ENCODE data around the gene OCA2. TPM values are rescaled to one million over a fixed set of nuclear protein-coding genes. Genes with fewer than 3 reads are reported as not detected.

Gene OCA2
- polyA plus RNA-seq, 1 donor (not counting 4 experiments of a cell fraction or from before 2014, with no cell fraction given): 0.05 TPM

- Histone ChIP-seq H4K20me1 (ENCODE audit: control insufficient read depth, extremely low read depth, insufficient read depth, low read length) (no peaks in the 10 kb centered on the region), H3K27ac (ENCODE audit: control insufficient read depth, insufficient read depth, low read length) (no peak overlapping the region), H3K4me2 (ENCODE audit: control insufficient read depth, extremely low read depth, insufficient read depth, low read depth, low read length) (no peak overlapping the region), H3K9me1 (ENCODE audit: control insufficient read depth, extremely low read depth, insufficient read depth, low read length) (no peaks in the 10 kb centered on the region), H3K79me2 (ENCODE audit: control insufficient read depth, insufficient read depth, low read length) (no peaks in the 10 kb centered on the region), H3K36me3 (ENCODE audit: control insufficient read depth in 2 of 2, extremely low read depth in 1 of 2, insufficient read depth in 2 of 2, low read length in 2 of 2) (no peaks in the 10 kb centered on the region), H2AFZ (ENCODE audit: control insufficient read depth, low read length) (no peak overlapping the region), H3K27me3 (ENCODE audit: control insufficient read depth, extremely low read depth, insufficient read depth, low read length) (no peaks in the 10 kb centered on the region), H3K9ac (ENCODE audit: control insufficient read depth, extremely low read depth, insufficient read depth, low read length) (no peak overlapping the region), H3K4me3 (ENCODE audit: control insufficient read depth in 2 of 3, extremely low read depth in 1 of 3, insufficient read depth in 2 of 3, low read depth in 1 of 3, low read length in 3 of 3) (no peak overlapping the region), H3K4me1 (ENCODE audit: control insufficient read depth, extremely low read depth, insufficient read depth, low read length) (no peaks in the 10 kb centered on the region), H3K9me3 (ENCODE audit: control insufficient read depth, low read depth, low read length) (peaks cover 5% of the 10 kb centered on the region)
- FAIRE-seq (no peak), DNase-seq (ENCODE audit: low read depth, low spot score) (no peak)
- TF ChIP-seq EZH2 (IDR thresholded peaks at IDR 0.05; ENCODE audit: low read length): no peak
- no peak for TF ChIP-seq CTCF (optimal IDR thresholded peaks at IDR 0.05 in 1 of 3, IDR thresholded peaks at IDR 0.05 in 1 of 3, conservative IDR thresholded peaks at IDR 0.05 in 1 of 3; ENCODE audit: extremely low read depth in 1 of 3, insufficient read depth in 2 of 3, low read length in 3 of 3)
- dilution Hi-C loops (cut with MboI; ENCODE audit: extremely low pct_ligation_motif_present, low sequenced_read_pairs): no loop called here
These were observed 108.3 kb downstream of the OCA2 start for GRCh38 chr15:27990521-27991515.

GRCh38 chr15:27989838-27990237 lies 109.3 kb downstream of the OCA2 start:
- Histone ChIP-seq H3K9me3 (ENCODE audit: control insufficient read depth, low read depth, low read length) (peaks cover 5% of the 10 kb centered on the region), H3K4me3 (ENCODE audit: control insufficient read depth in 2 of 3, extremely low read depth in 1 of 3, insufficient read depth in 2 of 3, low read depth in 1 of 3, low read length in 3 of 3) (no peak overlapping the region), H3K4me2 (ENCODE audit: control insufficient read depth, extremely low read depth, insufficient read depth, low read depth, low read length) (no peak overlapping the region), H3K9ac (ENCODE audit: control insufficient read depth, extremely low read depth, insufficient read depth, low read length) (no peak overlapping the region), H3K4me1 (ENCODE audit: control insufficient read depth, extremely low read depth, insufficient read depth, low read length) (no peaks in the 10 kb centered on the region), H3K27ac (ENCODE audit: control insufficient read depth, insufficient read depth, low read length) (no peak overlapping the region), H2AFZ (ENCODE audit: control insufficient read depth, low read length) (no peak overlapping the region), H3K79me2 (ENCODE audit: control insufficient read depth, insufficient read depth, low read length) (no peaks in the 10 kb centered on the region), H3K27me3 (ENCODE audit: control insufficient read depth, extremely low read depth, insufficient read depth, low read length) (no peaks in the 10 kb centered on the region), H4K20me1 (ENCODE audit: control insufficient read depth, extremely low read depth, insufficient read depth, low read length) (no peaks in the 10 kb centered on the region), H3K36me3 (ENCODE audit: control insufficient read depth in 2 of 2, extremely low read depth in 1 of 2, insufficient read depth in 2 of 2, low read length in 2 of 2) (no peaks in the 10 kb centered on the region), H3K9me1 (ENCODE audit: control insufficient read depth, extremely low read depth, insufficient read depth, low read length) (no peaks in the 10 kb centered on the region)
- TF ChIP-seq CTCF (optimal IDR thresholded peaks at IDR 0.05 in 1 of 3, IDR thresholded peaks at IDR 0.05 in 1 of 3, conservative IDR thresholded peaks at IDR 0.05 in 1 of 3; ENCODE audit: extremely low read depth in 1 of 3, insufficient read depth in 2 of 3, low read length in 3 of 3) (no peak), EZH2 (IDR thresholded peaks at IDR 0.05; ENCODE audit: low read length) (no peak)
- FAIRE-seq (no peak), DNase-seq (ENCODE audit: low read depth, low spot score) (no peak)
- dilution Hi-C loops (cut with MboI; ENCODE audit: extremely low pct_ligation_motif_present, low sequenced_read_pairs): no loop called here
